Neuronal stem cell (in vitro differentiated cells): ENCODE data around the gene RMC1.

ENCODE experiments used
- DNase-seq: peaks from one replicate; pipeline ENCODE4 v3.0.0-alpha.2; 2013; ENCODE audit warnings: low spot score
- H2AFZ ChIP-seq: one replicate; pipeline ENCODE4 v1.6.1; 2013; ENCODE audit warnings: mild to moderate bottlenecking, low read length, inconsistent platforms
- H2AK5ac ChIP-seq: 2 replicates; pipeline ENCODE4 v1.6.1; 2013; ENCODE audit warnings: low read depth, mild to moderate bottlenecking, inconsistent platforms, low read length, moderate library complexity, mixed read lengths
- H2BK120ac ChIP-seq: 2 replicates; pipeline ENCODE4 v1.6.1; 2013; ENCODE audit warnings: low read depth, mild to moderate bottlenecking, inconsistent platforms, low read length, moderate library complexity, mixed read lengths
- H2BK12ac ChIP-seq: one replicate; pipeline ENCODE4 v1.6.1; 2013; ENCODE audit warnings: low read length, inconsistent platforms
- H2BK15ac ChIP-seq: 2 replicates; pipeline ENCODE4 v1.6.1; 2013; ENCODE audit warnings: mild to moderate bottlenecking, low read length, inconsistent platforms, mixed read lengths
- H2BK5ac ChIP-seq: one replicate; pipeline ENCODE4 v1.6.1; 2013; ENCODE audit warnings: inconsistent platforms, mild to moderate bottlenecking, low read length, moderate library complexity
- H3K14ac ChIP-seq: one replicate; pipeline ENCODE4 v1.6.1; 2013; ENCODE audit warnings: low read length, inconsistent platforms
- H3K18ac ChIP-seq: 2 replicates; pipeline ENCODE4 v1.6.1; 2013; ENCODE audit warnings: low read length, inconsistent platforms
- H3K23ac ChIP-seq: 2 replicates; pipeline ENCODE4 v1.6.1; 2013; ENCODE audit warnings: low read depth, mild to moderate bottlenecking, mixed read lengths, low read length, inconsistent platforms; ENCODE audit not compliant: poor library complexity
- H3K27ac ChIP-seq: replicated peaks from 3 replicates; pipeline ENCODE4 v1.5.1; 2013; ENCODE audit warnings: low read length, inconsistent platforms
- H3K27me3 ChIP-seq, 3 experiments: 2 replicates each; pipeline ENCODE4 v1.6.1; 2013; ENCODE audit warnings: low read length in 3 of 3, mild to moderate bottlenecking in 2 of 3, inconsistent platforms in 1 of 3, low read depth in 1 of 3, mixed read lengths in 1 of 3, moderate library complexity in 1 of 3; ENCODE audit not compliant: control insufficient read depth in 3 of 3, insufficient read depth in 3 of 3
- H3K36me3 ChIP-seq, 2 donors: replicated peaks in 1 of 2; 2 replicates each; pipeline ENCODE4 v1.6.1; 2013; ENCODE audit warnings: low read length in 2 of 2; ENCODE audit not compliant: control insufficient read depth in 2 of 2, insufficient read depth in 2 of 2
- H3K4ac ChIP-seq: 2 replicates; pipeline ENCODE4 v1.6.1; 2013; ENCODE audit warnings: inconsistent platforms, mild to moderate bottlenecking, low read length, moderate library complexity
- H3K4me1 ChIP-seq, 2 donors: 1 replicate in 1 of 2; 2 replicates in 1 of 2; pipeline ENCODE4 v1.6.1; 2013; ENCODE audit warnings: low read length in 2 of 2, low read depth in 1 of 2; ENCODE audit not compliant: control insufficient read depth in 2 of 2, insufficient read depth in 1 of 2
- H3K4me2 ChIP-seq: one replicate; pipeline ENCODE4 v1.6.1; 2013; ENCODE audit warnings: mild to moderate bottlenecking, low read length, inconsistent platforms; ENCODE audit not compliant: insufficient read depth, poor library complexity, severe bottlenecking
- H3K4me3 ChIP-seq, 2 donors: 2 replicates each; pipeline ENCODE4 v1.5.1; 2013; ENCODE audit warnings: low read length in 2 of 2, mild to moderate bottlenecking in 2 of 2, inconsistent platforms in 1 of 2, moderate library complexity in 1 of 2
- H3K79me1 ChIP-seq: one replicate; pipeline ENCODE4 v1.6.1; 2013; ENCODE audit warnings: low read depth, mild to moderate bottlenecking, inconsistent platforms, low read length, moderate library complexity
- H3K9ac ChIP-seq: one replicate; pipeline ENCODE4 v1.6.1; 2013; ENCODE audit warnings: mild to moderate bottlenecking, low read depth, low read length, inconsistent platforms; ENCODE audit not compliant: poor library complexity
- H3K9me3 ChIP-seq, 2 donors: replicated peaks in 1 of 2; 2 replicates each; pipeline versions ENCODE3 to v1.6.1; 2013; ENCODE audit warnings: low read length in 2 of 2, mild to moderate bottlenecking in 2 of 2, inconsistent platforms in 1 of 2, low read depth in 1 of 2, mixed read lengths in 1 of 2, moderate library complexity in 1 of 2; ENCODE audit not compliant: control insufficient read depth in 2 of 2, insufficient read depth in 1 of 2
- H4K8ac ChIP-seq: one replicate; pipeline ENCODE4 v1.6.1; 2013; ENCODE audit warnings: low read depth, mild to moderate bottlenecking, inconsistent platforms, low read length, moderate library complexity
- H4K91ac ChIP-seq: one replicate; pipeline ENCODE4 v1.6.1; 2013; ENCODE audit warnings: low read length, low read depth, mild to moderate bottlenecking, inconsistent platforms; ENCODE audit not compliant: poor library complexity
- WGBS, 2 donors: extraction: QIAGEN DNeasy Blood & Tissue Kit; methylation state at CpG; one replicate each; pipeline ENCODE4 v1.1.7; 2013; ENCODE audit warnings: missing lambda C conversion rate in 2 of 2, mixed read lengths in 1 of 2; ENCODE audit not compliant: insufficient read length in 2 of 2, insufficient replicate concordance in 1 of 2; ENCODE audit errors: extremely low coverage in 2 of 2; 5-methylcytosine and 5-hydroxymethylcytosine counted together

RMC1 gene

GRCh38 chr18:23512641-23513040 is 9.3 kb downstream of the RMC1 start:
- H4K91ac ChIP-seq = no peak overlapping the region
- H4K8ac ChIP-seq = no peak overlapping the region
- no peak for DNase-seq
- no peak overlapping the region for H2BK120ac ChIP-seq
- H3K36me3 ChIP-seq = peaks cover 10 to 78% of the 10 kb centered on the region in 2 donors
- H3K9ac ChIP-seq = no peak overlapping the region
- no peaks in the 10 kb centered on the region for H3K4me1 ChIP-seq
- no peak overlapping the region for H2AK5ac ChIP-seq
- no peak overlapping the region for H3K4ac ChIP-seq
- H3K4me2 ChIP-seq = no peak overlapping the region
- no CpG with 5 or more reads among the region's 1 CpG for WGBS, 2 donors
- H3K27ac ChIP-seq = no peak overlapping the region
- H3K18ac ChIP-seq = no peak overlapping the region
- no peak overlapping the region for H3K4me3 ChIP-seq
- H3K27me3 ChIP-seq = no peaks in the 10 kb centered on the region
- no peak overlapping the region for H3K23ac ChIP-seq
- H2BK15ac ChIP-seq = no peak overlapping the region
- no peaks in the 10 kb centered on the region for H3K79me1 ChIP-seq
- no peak overlapping the region for H2BK12ac ChIP-seq
- H3K9me3 ChIP-seq = peaks cover 0 to 3% of the 10 kb centered on the region in 2 donors
- H3K14ac ChIP-seq = no peak overlapping the region
- no peak overlapping the region for H2AFZ ChIP-seq
- no peak overlapping the region for H2BK5ac ChIP-seq

- Histone ChIP-seq H3K4me1 (no peaks in the 10 kb centered on the region), H2AFZ (no peak overlapping the region), H3K4me2 (no peak overlapping the region), H3K4ac (no peak overlapping the region), H3K18ac (no peak overlapping the region), H3K4me3 (no peak overlapping the region), H2BK12ac (no peak overlapping the region), H2BK15ac (no peak overlapping the region), H3K14ac (no peak overlapping the region), H3K36me3 (peaks cover 17 to 77% of the 10 kb centered on the region in 2 donors), H4K91ac (no peak overlapping the region), H3K79me1 (no peaks in the 10 kb centered on the region), H3K23ac (no peak overlapping the region), H2BK5ac (no peak overlapping the region), H3K27ac (no peak overlapping the region), H3K9ac (no peak overlapping the region), H4K8ac (no peak overlapping the region), H2AK5ac (no peak overlapping the region), H3K27me3 (no peaks in the 10 kb centered on the region), H2BK120ac (no peak overlapping the region), H3K9me3 (no peaks in the 10 kb centered on the region)
- no CpG with 5 or more reads among the region's 17 CpGs for WGBS, 2 donors
- DNase-seq = peak; percentile 68
These were observed 12.7 kb downstream of the RMC1 start for GRCh38 chr18:23515911-23516546.

- Histone ChIP-seq H3K36me3 (peaks cover 38 to 92% of the 10 kb centered on the region in 2 donors), H2AFZ (no peak overlapping the region), H4K91ac (no peak overlapping the region), H3K79me1 (peaks cover 1% of the 10 kb centered on the region), H3K27me3 (peaks cover 0 to 2% (median 0%) of the 10 kb centered on the region in 3 experiments), H3K14ac (no peak overlapping the region), H3K27ac (no peak overlapping the region), H3K23ac (no peak overlapping the region), H3K9me3 (no peaks in the 10 kb centered on the region), H3K4me1 (no peaks in the 10 kb centered on the region), H3K4ac (no peak overlapping the region), H3K18ac (no peak overlapping the region), H2BK120ac (no peak overlapping the region), H4K8ac (no peak overlapping the region), H3K9ac (no peak overlapping the region), H2AK5ac (no peak overlapping the region), H2BK15ac (no peak overlapping the region), H3K4me2 (no peak overlapping the region), H2BK12ac (no peak overlapping the region), H3K4me3 (no peak overlapping the region), H2BK5ac (no peak overlapping the region)
- no peak for DNase-seq
- WGBS, 2 donors = no CpG with 5 or more reads among the region's 4 CpGs
These were observed 16.4 kb downstream of the RMC1 start for GRCh38 chr18:23519734-23520133.

GRCh38 chr18:23521271-23521670 is 18.0 kb downstream of the RMC1 start:
- WGBS, 2 donors = no CpG with 5 or more reads among the region's 7 CpGs
- H3K14ac ChIP-seq = no peak overlapping the region

More at GRCh38 chr18:23521271-23521670, 18.0 kb downstream of the RMC1 start:
- Histone ChIP-seq H2BK12ac (no peak overlapping the region), H4K91ac (no peak overlapping the region), H3K4me2 (no peak overlapping the region), H3K36me3 (peaks cover 40 to 92% of the 10 kb centered on the region in 2 donors), H3K9ac (no peak overlapping the region), H3K4me3 (no peak overlapping the region), H2AK5ac (no peak overlapping the region), H2BK120ac (no peak overlapping the region), H3K4me1 (peaks cover 0 to 1% of the 10 kb centered on the region in 2 donors), H3K79me1 (peaks cover 1% of the 10 kb centered on the region), H3K27ac (no peak overlapping the region), H2AFZ (no peak overlapping the region), H2BK5ac (no peak overlapping the region), H3K27me3 (peaks cover 0 to 2% (median 0%) of the 10 kb centered on the region in 3 experiments), H3K18ac (no peak overlapping the region), H2BK15ac (no peak overlapping the region), H3K23ac (no peak overlapping the region), H3K4ac (no peak overlapping the region), H3K9me3 (no peaks in the 10 kb centered on the region), H4K8ac (no peak overlapping the region)
- DNase-seq = no peak
